GM12878 (cell line): Measurements from ENCODE around the gene TMEM131L. TPM values are rescaled to one million over a fixed set of nuclear protein-coding genes. Genes with fewer than 3 reads are reported as not detected.

ENCODE experiments used
- ASH2L ChIP-seq: fragments of 300-600, 200-600 bp; sonication (generic); IDR thresholded peaks from 2 replicates; pipeline ENCODE4 v1.6.1; 2017; ENCODE audit warnings: low read depth, mild to moderate bottlenecking, borderline replicate concordance
- BACH1 ChIP-seq: fragments of 450-650 bp; IDR thresholded peaks from 2 replicates; pipeline ENCODE4 v1.6.1; 2017; ENCODE audit warnings: mild to moderate bottlenecking, borderline replicate concordance
- CBFB ChIP-seq: IDR thresholded peaks from 2 replicates; pipeline ENCODE4 v1.6.1; 2016; ENCODE audit warnings: antibody characterized with exemption, low read depth
- ESRRA ChIP-seq: IDR thresholded peaks from 2 replicates; pipeline ENCODE4 v1.6.1; 2012; ENCODE audit warnings: mild to moderate bottlenecking, low read length, improper control_type of control experiment
- FOXM1 ChIP-seq: IDR thresholded peaks from 2 replicates; pipeline ENCODE4 v1.6.1; 2012; ENCODE audit warnings: low read depth, mild to moderate bottlenecking, inconsistent platforms, low read length, moderate library complexity
- GABPA ChIP-seq: IDR thresholded peaks from 2 replicates; pipeline ENCODE4 v1.6.1; 2014; ENCODE audit warnings: antibody characterized with exemption, low read depth, mild to moderate bottlenecking, inconsistent platforms
- IKZF1 ChIP-seq: fragments of 450-650 bp; conservative IDR thresholded peaks from 2 replicates; pipeline ENCODE4 v1.6.1; 2017; ENCODE audit warnings: antibody characterized with exemption, mild to moderate bottlenecking
- JUNB ChIP-seq: IDR thresholded peaks from 2 replicates; pipeline ENCODE4 v1.6.1; 2016; ENCODE audit warnings: antibody characterized with exemption, mild to moderate bottlenecking
- MTA3 ChIP-seq: IDR thresholded peaks from 2 replicates; pipeline ENCODE4 v1.6.1; 2012; ENCODE audit warnings: low read length, inconsistent platforms, borderline replicate concordance
- NFIC ChIP-seq: IDR thresholded peaks from 2 replicates; pipeline ENCODE4 v1.6.1; 2012; ENCODE audit warnings: low read depth, mild to moderate bottlenecking, inconsistent platforms, low read length, moderate library complexity
- NFYB ChIP-seq: IDR thresholded peaks from 2 replicates; pipeline ENCODE4 v1.6.1; 2011; ENCODE audit warnings: low read depth, mild to moderate bottlenecking, low read length, improper control_type of control experiment, moderate library complexity; ENCODE audit not compliant: insufficient read depth
- POLR2AphosphoS5 ChIP-seq: IDR thresholded peaks from 2 replicates; pipeline ENCODE4 v1.6.1; 2011; ENCODE audit warnings: mild to moderate bottlenecking, low read length, inconsistent platforms
- RELA ChIP-seq: fragments of 450-650 bp; IDR thresholded peaks from 2 replicates; pipeline ENCODE4 v1.8.0; 2014; ENCODE audit warnings: borderline replicate concordance; ENCODE audit not compliant: partially characterized antibody
- SIX5 ChIP-seq: IDR thresholded peaks from 2 replicates; pipeline ENCODE4 v1.6.1; 2011; ENCODE audit warnings: mild to moderate bottlenecking, low read depth, low read length, moderate library complexity; ENCODE audit not compliant: severe bottlenecking
- SKIL ChIP-seq: fragments of 450-650 bp; IDR thresholded peaks from 2 replicates; pipeline ENCODE4 v1.6.1; 2017; ENCODE audit warnings: mild to moderate bottlenecking, low read depth, inconsistent platforms; ENCODE audit not compliant: poor library complexity, severe bottlenecking
- SREBF2 ChIP-seq: IDR thresholded peaks from 2 replicates; pipeline ENCODE4 v1.6.1; 2012; ENCODE audit warnings: mild to moderate bottlenecking, low read length
- TAF1 ChIP-seq: IDR thresholded peaks from 2 replicates; pipeline ENCODE4 v1.6.1; 2011; ENCODE audit warnings: mild to moderate bottlenecking, low read depth, low read length, borderline replicate concordance
- TARDBP ChIP-seq: IDR thresholded peaks from 2 replicates; pipeline ENCODE4 v1.6.1; 2016; ENCODE audit warnings: borderline replicate concordance
- USF1 ChIP-seq: IDR thresholded peaks from 2 replicates; pipeline ENCODE4 v1.6.1; 2011; ENCODE audit warnings: borderline replicate concordance, low read depth, mild to moderate bottlenecking, moderate library complexity, mixed read lengths, low read length; ENCODE audit not compliant: insufficient read depth; ENCODE audit errors: extremely low read length
- WRNIP1 ChIP-seq: IDR thresholded peaks from 2 replicates; pipeline ENCODE4 v1.6.1; 2011; ENCODE audit warnings: low read depth, low read length, improper control_type of control experiment, borderline replicate concordance
- ZNF384 ChIP-seq: IDR thresholded peaks from 2 replicates; pipeline ENCODE4 v1.6.1; 2012; ENCODE audit warnings: low read depth, mild to moderate bottlenecking, low read length, improper control_type of control experiment, borderline replicate concordance
- polyA plus RNA-seq, 11 experiments: library from polyadenylated mRNA; depleted of rRNA in 4 of 11; unstranded in 6 of 11; stranded (reverse) in 5 of 11; fragments of >200 nt; fragmentation: Nextera tagmentation in 4 of 11; fragmentation: Illumina TruSeq in 1 of 11; extraction: Ambion mirVana in 4 of 11; extraction: Trizol in 1 of 11; gene quantifications; 1 replicate in 1 of 11; 2 replicates in 10 of 11; pipeline versions ENCODE4 v1.2.1 to v1.2.3, GENCODE V29; 2011 to 2016; ENCODE audit warnings: inconsistent platforms in 2 of 11, missing spikeins in 2 of 11, low read depth in 1 of 11
- total RNA-seq, 4 experiments: library from RNA; depleted of rRNA in 3 of 4; stranded (reverse); fragments of >200 nt in 3 of 4; fragmentation: Illumina TruSeq in 1 of 4; extraction: Trizol in 1 of 4; gene quantifications; 2 replicates each; pipeline versions ENCODE4 v1.2.1 to v1.2.3, GENCODE V29; 2013 to 2021
- TF ChIP-seq, protein P1 (sequence below): fragments of 450-650 bp; IDR thresholded peaks from 2 replicates; pipeline ENCODE4 v1.6.1; 2018; ENCODE audit warnings: mild to moderate bottlenecking, low read depth, moderate library complexity; ENCODE audit not compliant: partially characterized antibody

Gene TMEM131L
- total and polyA plus RNA-seq, 10 of the 15 experiments (the other 5 are each of a cell fraction or from before 2014, with no cell fraction given), result 8.5 to 101 (median 74.4) TPM

- TF ChIP-seq ZNF384 (no peak), IKZF1 (peak; percentile 97), USF1 (no peak), SIX5 (no peak), MTA3 (no peak), ESRRA (no peak), RELA (peak; percentile 92), TAF1 (peak; percentile 74), GABPA (no peak), SREBF2 (no peak), BACH1 (peak; percentile 74; the same call in 1 of the 2 replicates), FOXM1 (no peak), ASH2L (no peak), WRNIP1 (0 out of 2 replicates have a peak, but pooled peaks have one; percentile 58), CBFB (peak; percentile 80), SKIL (peak; percentile 75), TARDBP (peak; percentile 73; the same call in 1 of the 2 replicates), POLR2AphosphoS5 (no peak; the same call in none of the 2 replicates), NFIC (no peak), JUNB (peak; percentile 57; the same call in 1 of the 2 replicates), NFYB (no peak)
- TF ChIP-seq, protein P1, sequence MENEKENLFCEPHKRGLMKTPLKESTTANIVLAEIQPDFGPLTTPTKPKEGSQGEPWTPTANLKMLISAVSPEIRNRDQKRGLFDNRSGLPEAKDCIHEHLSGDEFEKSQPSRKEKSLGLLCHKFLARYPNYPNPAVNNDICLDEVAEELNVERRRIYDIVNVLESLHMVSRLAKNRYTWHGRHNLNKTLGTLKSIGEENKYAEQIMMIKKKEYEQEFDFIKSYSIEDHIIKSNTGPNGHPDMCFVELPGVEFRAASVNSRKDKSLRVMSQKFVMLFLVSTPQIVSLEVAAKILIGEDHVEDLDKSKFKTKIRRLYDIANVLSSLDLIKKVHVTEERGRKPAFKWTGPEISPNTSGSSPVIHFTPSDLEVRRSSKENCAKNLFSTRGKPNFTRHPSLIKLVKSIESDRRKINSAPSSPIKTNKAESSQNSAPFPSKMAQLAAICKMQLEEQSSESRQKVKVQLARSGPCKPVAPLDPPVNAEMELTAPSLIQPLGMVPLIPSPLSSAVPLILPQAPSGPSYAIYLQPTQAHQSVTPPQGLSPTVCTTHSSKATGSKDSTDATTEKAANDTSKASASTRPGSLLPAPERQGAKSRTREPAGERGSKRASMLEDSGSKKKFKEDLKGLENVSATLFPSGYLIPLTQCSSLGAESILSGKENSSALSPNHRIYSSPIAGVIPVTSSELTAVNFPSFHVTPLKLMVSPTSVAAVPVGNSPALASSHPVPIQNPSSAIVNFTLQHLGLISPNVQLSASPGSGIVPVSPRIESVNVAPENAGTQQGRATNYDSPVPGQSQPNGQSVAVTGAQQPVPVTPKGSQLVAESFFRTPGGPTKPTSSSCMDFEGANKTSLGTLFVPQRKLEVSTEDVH, result no peak
Observed at GRCh38 chr4:153488006-153488891, 22.1 kb downstream of the TMEM131L start (continued).
